T-helper 1 cell treated with Interleukin-12 subunit alpha and Interleukin-12 subunit beta and Interleukin-4 antibody, amounts not matched to agents 30 μg/mL and 1 μg/mL, for 36 hours (primary cell): ENCODE results near the gene KIF18B.

ENCODE experiments used
- H3K27ac Mint-ChIP-seq: one replicate; pipeline ENCODE4 v1.8.0; 2021; ENCODE audit warnings: mild to moderate bottlenecking, mixed read lengths
- H3K27me3 Mint-ChIP-seq: one replicate; pipeline ENCODE4 v1.8.0; 2021; ENCODE audit warnings: low read depth, mixed read lengths
- H3K36me3 Mint-ChIP-seq: one replicate; pipeline ENCODE4 v1.8.0; 2021; ENCODE audit warnings: low read depth, mixed read lengths
- H3K4me1 Mint-ChIP-seq: one replicate; pipeline ENCODE4 v1.8.0; 2021; ENCODE audit warnings: low read depth, mixed read lengths
- H3K4me3 Mint-ChIP-seq: one replicate; pipeline ENCODE4 v1.8.0; 2021; ENCODE audit warnings: mild to moderate bottlenecking, moderate library complexity, mixed read lengths
- H3K9me3 Mint-ChIP-seq: one replicate; pipeline ENCODE4 v1.8.0; 2021; ENCODE audit warnings: mixed read lengths

The KIF18B gene

DNA sequence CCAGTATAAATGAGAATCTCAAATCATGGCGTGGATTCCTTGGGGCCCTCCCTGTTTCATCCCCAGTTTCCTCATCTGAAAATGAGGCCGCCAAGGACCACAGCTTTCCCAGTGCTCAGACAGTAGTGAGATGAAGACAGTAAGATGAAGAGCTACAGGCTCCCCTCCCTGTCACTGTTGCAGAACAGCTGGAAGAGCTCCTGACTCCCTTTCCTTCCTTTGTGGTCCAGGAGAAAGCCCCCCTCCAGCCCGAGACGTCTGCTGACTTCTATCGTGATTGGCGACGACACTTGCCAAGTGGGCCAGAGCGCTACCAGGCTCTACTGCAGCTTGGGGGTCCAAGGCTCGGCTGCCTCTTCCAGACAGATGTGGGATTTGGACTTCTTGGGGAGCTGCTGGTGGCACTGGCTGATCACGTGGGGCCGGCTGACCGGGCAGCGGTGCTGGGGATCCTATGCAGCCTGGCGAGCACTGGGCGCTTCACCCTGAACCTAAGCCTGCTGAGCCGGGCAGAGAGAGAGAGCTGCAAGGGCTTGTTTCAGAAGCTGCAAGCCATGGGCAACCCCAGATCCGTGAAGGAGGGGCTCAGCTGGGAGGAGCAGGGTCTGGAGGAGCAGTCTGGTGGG, 45.3 kb downstream of the KIF18B start:
- Mint-ChIP-seq H3K27ac (no peak overlapping the region), H3K36me3 (peaks cover 3% of the 10 kb centered on the region), H3K4me1 (peaks cover 16% of the 10 kb centered on the region), H3K9me3 (no peaks in the 10 kb centered on the region), H3K27me3 (peaks cover 21% of the 10 kb centered on the region), H3K4me3 (no peak overlapping the region)

DNA sequence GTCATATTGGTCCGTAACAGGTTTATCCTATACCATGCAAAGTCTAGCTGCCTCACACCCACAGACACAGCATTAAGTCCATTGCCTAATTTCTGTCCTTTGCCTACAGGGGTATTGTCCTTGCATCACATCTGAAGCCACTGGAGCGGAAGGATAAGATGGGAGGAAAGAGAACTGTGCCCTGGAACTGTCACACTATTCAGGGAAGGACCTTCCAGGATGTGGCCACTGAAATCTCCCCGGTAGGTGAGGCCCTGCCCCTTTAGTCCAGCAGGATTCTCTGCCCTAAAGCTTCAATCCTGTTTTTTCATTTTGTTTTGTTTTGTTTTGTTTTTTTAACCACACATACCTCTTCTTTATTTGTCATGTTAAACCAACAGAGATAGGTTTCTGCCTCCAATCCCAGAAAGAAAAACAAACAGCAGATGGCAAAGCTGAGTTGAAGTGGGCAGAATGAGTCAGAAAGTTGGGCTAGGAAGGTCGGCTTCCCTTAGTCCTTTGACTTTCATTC, 46.1 kb downstream of the KIF18B start:
- peaks cover 16% of the 10 kb centered on the region for H3K4me1 Mint-ChIP-seq
- peaks cover 21% of the 10 kb centered on the region for H3K27me3 Mint-ChIP-seq
- peaks cover 3% of the 10 kb centered on the region for H3K36me3 Mint-ChIP-seq

DNA sequence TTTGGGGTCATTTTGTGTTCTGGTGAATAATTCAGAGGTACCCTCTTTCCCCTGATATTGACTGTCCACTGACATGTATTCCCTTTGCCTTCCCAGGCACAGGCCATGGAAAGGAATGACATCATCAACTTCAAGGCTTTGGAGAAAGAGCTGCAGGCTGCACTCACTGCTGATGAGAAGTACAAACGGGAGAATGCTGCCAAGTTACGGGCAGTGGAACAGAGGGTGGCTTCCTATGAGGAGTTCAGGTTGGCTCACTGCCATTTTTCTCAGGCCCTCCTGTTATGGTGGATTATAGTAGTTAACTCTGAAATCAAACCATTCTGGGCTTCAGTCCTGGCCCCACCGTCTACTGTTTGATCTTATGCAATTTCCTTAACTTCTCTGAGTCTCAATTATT, 46.7 kb downstream of the KIF18B start:
- Mint-ChIP-seq H3K36me3 (peaks cover 3% of the 10 kb centered on the region), H3K27ac (no peak overlapping the region), H3K27me3 (peaks cover 21% of the 10 kb centered on the region), H3K4me3 (no peak overlapping the region), H3K9me3 (no peaks in the 10 kb centered on the region), H3K4me1 (peaks cover 19% of the 10 kb centered on the region)

More for the DNA sequence above, 46.1 kb downstream of the KIF18B start:
- no peaks in the 10 kb centered on the region for H3K9me3 Mint-ChIP-seq
- H3K4me3 Mint-ChIP-seq = no peak overlapping the region
- no peak overlapping the region for H3K27ac Mint-ChIP-seq

DNA sequence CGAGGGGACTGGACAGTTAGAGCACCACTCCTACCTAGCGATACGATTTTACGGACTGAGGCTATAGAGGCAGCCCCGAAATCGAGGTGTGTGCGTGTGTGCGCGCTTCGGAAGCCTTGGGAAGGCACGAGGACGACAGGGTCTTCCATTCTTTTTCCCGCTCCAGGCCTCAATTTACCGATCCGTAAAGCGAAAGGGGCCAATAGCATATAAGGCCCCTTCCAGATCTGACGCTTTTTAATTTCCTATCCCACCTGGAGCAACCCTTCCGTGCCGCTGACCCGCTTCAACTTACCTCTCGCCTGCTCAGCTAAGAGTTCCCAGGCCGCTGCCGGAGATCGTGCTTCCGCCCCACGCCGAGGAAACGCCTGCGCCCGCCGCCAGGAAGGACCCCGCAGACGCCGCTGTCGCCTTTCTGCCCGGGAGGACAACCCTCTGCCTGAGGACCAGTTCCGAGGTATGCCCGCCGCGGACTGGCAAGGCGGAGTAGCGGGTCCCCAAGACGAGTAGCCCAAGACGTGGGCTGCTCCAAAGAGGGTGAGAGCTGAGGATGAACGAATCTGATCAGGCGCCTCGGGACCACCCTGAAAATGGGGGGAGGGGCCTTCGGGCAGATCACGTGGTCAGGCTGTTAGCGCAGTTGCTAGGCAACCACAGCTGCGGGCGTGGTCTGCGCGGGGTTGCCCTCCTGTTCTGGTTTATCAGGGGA, 48.3 kb downstream of the KIF18B start, which contains the start of gene EFTUD2:
Gene EFTUD2 (minus strand): TSS at position 372 of the 709 bp plus-strand sequence. CDS start 4,924 bp downstream, outside the sequence.
- Mint-ChIP-seq H3K4me1 (peaks cover 23% of the 10 kb centered on the region), H3K4me3 (peak within 1 kb of the TSS; percentile 91), H3K27ac (peak within 1 kb of the TSS; percentile 98), H3K36me3 (peaks cover 10% of the 10 kb centered on the region), H3K9me3 (no peaks in the 10 kb centered on the region), H3K27me3 (peaks cover 21% of the 10 kb centered on the region)

DNA sequence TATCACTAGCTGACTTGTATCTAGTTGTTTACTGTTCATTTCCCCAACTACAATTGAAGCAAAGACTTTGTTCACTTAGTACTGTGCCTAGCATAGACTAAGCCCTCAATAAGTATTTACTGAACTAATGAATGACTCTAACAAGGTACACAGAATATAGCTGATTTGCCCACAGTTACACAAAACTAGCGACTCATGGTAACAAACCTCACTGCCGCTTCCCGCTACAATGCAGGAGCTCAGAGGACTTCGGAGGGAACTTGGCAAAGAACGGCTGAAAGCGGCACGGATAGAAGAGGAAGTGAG, 48.9 kb downstream of the KIF18B start:
- peaks cover 23% of the 10 kb centered on the region for H3K4me1 Mint-ChIP-seq
- H3K27ac Mint-ChIP-seq = peak overlapping the region; percentile 98
- H3K36me3 Mint-ChIP-seq = peaks cover 10% of the 10 kb centered on the region
- no peaks in the 10 kb centered on the region for H3K9me3 Mint-ChIP-seq
- H3K27me3 Mint-ChIP-seq = peaks cover 21% of the 10 kb centered on the region
- peak overlapping the region; percentile 91 for H3K4me3 Mint-ChIP-seq

DNA sequence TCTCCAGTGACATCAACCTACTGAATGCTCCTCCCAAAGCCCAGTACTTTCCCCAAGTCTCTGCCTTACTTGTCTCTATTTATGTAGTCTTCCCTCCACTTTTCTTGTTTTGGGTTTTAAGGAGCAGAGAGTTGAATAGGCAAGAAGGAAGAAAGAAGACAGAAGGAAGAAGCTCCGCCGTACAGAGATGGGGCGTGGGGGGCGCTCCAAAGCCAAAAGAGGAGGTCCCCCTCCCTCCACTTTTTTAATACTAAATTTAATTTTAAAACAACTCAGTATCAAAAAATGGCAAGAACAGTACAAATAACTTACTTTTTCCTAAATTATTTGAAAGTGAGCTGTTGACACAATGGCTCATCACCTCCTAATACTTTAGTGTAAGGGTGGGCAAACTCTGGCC, 52.9 kb downstream of the KIF18B start:
- H3K36me3 Mint-ChIP-seq = peaks cover 16% of the 10 kb centered on the region
- H3K27me3 Mint-ChIP-seq = peaks cover 2% of the 10 kb centered on the region
- H3K9me3 Mint-ChIP-seq = no peaks in the 10 kb centered on the region
- peaks cover 18% of the 10 kb centered on the region for H3K4me1 Mint-ChIP-seq
- no peak overlapping the region for H3K27ac Mint-ChIP-seq
- H3K4me3 Mint-ChIP-seq = no peak overlapping the region

DNA sequence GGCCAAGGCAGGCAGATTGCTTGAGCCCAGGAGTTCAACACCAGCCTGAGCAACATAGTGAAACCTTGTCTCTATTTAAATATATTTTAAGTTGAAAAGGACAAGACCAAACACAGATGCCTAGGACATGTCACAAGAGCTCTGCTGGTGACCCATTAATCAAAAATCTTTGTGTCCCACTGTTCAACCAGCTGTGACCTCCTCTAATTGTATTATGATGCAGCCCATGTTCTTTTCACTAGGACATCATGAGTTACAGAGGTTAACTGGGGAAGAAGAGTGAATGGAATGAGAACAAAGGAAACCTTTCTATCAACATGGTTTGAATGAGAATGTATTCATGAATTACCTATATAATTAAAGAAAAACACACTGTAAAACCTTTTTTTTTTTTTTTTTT, 55.3 kb downstream of the KIF18B start:
- no peak overlapping the region for H3K27ac Mint-ChIP-seq
- H3K4me3 Mint-ChIP-seq = no peak overlapping the region
- no peaks in the 10 kb centered on the region for H3K9me3 Mint-ChIP-seq
- H3K27me3 Mint-ChIP-seq = no peaks in the 10 kb centered on the region
- H3K4me1 Mint-ChIP-seq = peaks cover 10% of the 10 kb centered on the region
- H3K36me3 Mint-ChIP-seq = peaks cover 12% of the 10 kb centered on the region

DNA sequence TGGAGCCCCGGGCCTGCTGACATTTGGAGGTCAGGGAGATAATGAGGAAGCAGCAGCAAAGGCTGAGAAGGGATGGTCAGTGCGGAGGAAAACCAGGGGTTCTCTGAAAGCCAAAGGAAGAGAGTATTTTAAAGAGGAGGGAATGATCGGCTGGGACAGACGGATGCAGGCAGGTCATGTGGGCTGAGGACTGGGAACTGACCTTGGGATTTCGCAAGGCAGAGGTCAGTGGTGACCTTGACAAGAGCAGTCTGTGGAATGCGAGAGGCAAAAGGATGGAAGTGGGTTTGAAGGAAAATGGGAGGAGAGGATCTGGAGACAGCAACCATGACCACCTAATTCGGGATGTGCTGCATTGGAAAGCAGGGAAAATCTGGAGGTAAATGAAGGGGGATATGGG, 58.6 kb downstream of the KIF18B start:
- no peak overlapping the region for H3K4me3 Mint-ChIP-seq
- peaks cover 18% of the 10 kb centered on the region for H3K36me3 Mint-ChIP-seq
- no peaks in the 10 kb centered on the region for H3K9me3 Mint-ChIP-seq
- no peaks in the 10 kb centered on the region for H3K27me3 Mint-ChIP-seq
- H3K27ac Mint-ChIP-seq = no peak overlapping the region
- H3K4me1 Mint-ChIP-seq = peaks cover 4% of the 10 kb centered on the region

DNA sequence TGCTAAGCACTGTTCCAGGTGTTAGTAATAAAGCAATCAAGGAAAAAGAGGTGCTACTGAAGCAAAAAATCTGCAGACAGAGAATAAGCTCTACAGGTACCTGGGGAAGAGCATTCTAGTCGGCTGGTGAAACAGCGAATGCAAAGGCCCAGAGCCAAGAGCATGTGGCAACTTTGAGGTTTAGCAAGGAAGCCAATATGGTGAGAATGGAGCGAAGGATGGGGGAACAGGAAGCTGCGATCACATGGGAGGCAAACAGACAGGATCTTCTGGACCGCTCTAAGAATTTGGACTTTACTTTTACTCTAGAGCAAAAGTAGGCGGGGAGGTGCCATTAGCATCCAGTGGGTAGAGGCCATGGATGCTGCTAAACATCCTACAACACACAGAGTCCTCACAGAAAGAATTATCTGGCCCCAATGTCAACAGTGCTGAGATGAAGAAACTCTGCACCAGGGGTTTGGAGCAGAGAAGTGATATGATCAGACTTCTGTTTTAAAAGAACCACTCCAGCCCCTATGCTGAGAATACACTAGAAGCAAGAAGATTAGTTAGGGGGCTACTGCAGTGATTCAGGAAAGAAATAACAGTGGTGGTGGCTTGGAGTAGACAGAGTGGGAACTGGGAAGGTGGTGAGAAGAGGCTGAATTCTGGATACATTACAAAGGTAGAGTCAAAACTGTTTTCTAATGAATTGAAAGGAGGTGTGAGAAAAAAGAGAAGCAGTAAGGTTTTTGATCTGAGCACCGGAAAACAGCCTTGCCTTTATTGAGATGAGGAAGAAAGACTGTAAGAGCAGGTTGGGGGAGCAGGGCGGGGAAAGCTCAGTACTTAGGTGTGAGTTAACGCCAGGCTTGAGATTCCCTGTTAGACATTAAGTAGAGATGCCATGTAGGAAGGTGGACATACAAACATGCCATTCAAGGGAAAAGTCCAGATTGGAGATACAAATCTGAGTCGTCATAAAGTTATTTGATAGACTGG, 59.3 kb downstream of the KIF18B start:
- Mint-ChIP-seq H3K4me3 (no peak overlapping the region), H3K27ac (no peak overlapping the region), H3K36me3 (peaks cover 20% of the 10 kb centered on the region), H3K27me3 (no peaks in the 10 kb centered on the region), H3K4me1 (peaks cover 4% of the 10 kb centered on the region), H3K9me3 (no peaks in the 10 kb centered on the region)

DNA sequence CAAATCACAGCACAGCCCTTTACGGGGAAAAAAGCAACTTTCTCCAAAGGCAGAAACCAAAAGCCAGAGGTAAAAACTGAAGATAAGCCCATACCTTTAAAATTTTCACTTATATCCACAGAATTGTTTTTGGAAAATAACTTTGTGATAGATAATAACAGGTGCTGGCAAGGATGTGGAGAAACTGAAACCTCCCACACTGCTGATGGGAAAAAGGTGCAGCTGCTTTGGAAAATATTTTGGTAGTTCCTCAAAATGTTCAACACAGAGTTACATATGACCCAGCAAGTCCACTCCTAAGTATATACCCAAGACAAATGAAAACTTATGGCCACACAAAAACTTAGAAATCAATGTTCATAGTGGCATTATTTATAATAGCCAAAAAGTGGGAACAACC, 60.6 kb downstream of the KIF18B start:
- Mint-ChIP-seq H3K4me1 (peaks cover 4% of the 10 kb centered on the region), H3K27me3 (no peaks in the 10 kb centered on the region), H3K4me3 (no peak overlapping the region), H3K9me3 (no peaks in the 10 kb centered on the region), H3K27ac (no peak overlapping the region), H3K36me3 (peaks cover 29% of the 10 kb centered on the region)

DNA sequence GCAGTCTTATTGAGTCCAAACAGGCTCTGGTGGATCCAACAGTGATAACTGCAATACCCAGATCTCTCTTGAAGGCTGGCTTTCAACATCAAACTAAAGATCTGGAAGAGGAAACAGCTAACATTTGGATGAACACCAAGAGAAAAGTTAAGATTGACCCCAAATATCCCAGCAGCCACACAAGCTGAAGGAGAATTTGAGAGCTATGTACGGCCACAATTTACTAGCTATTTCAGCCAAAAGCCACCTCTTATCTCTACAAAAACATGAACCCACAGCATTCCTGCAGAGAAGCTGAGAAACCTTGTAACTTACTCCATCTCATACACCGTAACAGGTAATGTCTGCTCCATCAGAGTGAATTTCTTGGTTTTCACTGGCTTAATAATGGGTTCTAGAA, 62.6 kb downstream of the KIF18B start:
- no peaks in the 10 kb centered on the region for H3K9me3 Mint-ChIP-seq
- no peaks in the 10 kb centered on the region for H3K4me1 Mint-ChIP-seq
- no peak overlapping the region for H3K27ac Mint-ChIP-seq
- H3K4me3 Mint-ChIP-seq = no peak overlapping the region
- H3K27me3 Mint-ChIP-seq = no peaks in the 10 kb centered on the region
- H3K36me3 Mint-ChIP-seq = peaks cover 34% of the 10 kb centered on the region

DNA sequence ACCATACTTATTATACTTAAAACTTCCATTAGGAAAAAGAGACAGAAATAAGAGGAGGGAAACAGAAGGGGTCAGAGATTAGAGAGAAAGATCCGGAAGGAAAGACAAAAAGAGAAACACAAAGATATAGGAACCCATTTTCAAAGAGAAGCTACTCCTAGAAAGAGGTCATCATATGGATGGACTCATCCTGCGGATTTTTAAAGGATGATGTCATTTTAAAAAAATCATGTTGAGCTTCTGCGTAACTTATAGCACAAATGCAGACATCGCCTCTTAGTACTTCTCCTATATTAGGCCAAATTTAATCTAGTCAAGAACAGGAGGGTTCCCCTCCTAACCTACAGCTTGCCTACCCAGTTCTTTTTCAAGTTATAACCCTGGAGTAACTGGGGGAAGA, 66.4 kb downstream of the KIF18B start:
- Mint-ChIP-seq H3K4me1 (no peaks in the 10 kb centered on the region), H3K9me3 (no peaks in the 10 kb centered on the region), H3K27ac (no peak overlapping the region), H3K4me3 (no peak overlapping the region), H3K27me3 (no peaks in the 10 kb centered on the region), H3K36me3 (peaks cover 42% of the 10 kb centered on the region)

DNA sequence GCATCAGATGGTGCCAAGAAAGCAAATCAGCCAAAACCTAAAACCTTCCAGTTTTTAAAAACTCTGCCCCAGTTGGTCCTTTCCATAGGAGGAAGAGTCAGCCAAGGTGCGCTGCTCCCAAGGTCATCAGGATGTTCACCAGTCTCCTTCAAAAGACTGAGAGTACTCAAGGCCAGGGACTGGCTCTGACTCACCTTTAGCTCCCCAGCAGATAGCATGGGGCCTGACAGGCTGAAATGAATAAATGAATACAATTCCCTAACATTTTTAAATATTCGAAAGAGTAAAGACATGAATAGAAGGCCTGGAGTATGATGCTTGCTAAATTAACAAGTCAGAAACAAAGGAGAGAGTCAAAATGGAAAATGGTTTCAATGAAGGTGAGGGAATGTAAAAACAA, 67.5 kb downstream of the KIF18B start:
- Mint-ChIP-seq H3K27me3 (no peaks in the 10 kb centered on the region), H3K4me1 (no peaks in the 10 kb centered on the region), H3K4me3 (no peak overlapping the region), H3K27ac (no peak overlapping the region), H3K9me3 (no peaks in the 10 kb centered on the region), H3K36me3 (peaks cover 40% of the 10 kb centered on the region)

DNA sequence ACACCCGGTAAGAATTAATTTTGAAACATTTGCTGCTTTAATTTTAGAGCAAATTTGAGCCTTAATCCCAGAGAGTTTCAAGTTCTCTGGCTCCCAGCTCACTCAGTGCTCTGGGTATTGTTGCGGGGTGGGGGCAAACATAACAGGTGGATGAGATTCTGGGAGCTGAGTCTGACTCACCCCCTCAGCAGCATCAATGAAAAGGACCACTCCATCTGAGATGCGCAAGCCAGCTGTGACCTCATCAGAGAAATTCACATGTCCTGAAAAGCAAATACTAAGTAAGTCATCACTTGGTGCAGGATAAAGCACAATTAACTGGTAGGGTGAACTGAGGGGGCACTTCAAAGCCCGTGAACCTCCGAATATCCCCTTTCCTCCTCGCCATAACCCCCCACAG, 68.2 kb downstream of the KIF18B start:
- no peak overlapping the region for H3K4me3 Mint-ChIP-seq
- H3K27ac Mint-ChIP-seq = no peak overlapping the region
- H3K4me1 Mint-ChIP-seq = no peaks in the 10 kb centered on the region
- H3K36me3 Mint-ChIP-seq = peaks cover 38% of the 10 kb centered on the region
- no peaks in the 10 kb centered on the region for H3K27me3 Mint-ChIP-seq
- no peaks in the 10 kb centered on the region for H3K9me3 Mint-ChIP-seq
